ENCODE data around the gene CEPT1. TPM values are rescaled to one million over a fixed set of nuclear protein-coding genes. Genes with fewer than 3 reads are reported as not detected.

Gene CEPT1
- total RNA-seq, 1 donor, result 40.7 TPM

DNA sequence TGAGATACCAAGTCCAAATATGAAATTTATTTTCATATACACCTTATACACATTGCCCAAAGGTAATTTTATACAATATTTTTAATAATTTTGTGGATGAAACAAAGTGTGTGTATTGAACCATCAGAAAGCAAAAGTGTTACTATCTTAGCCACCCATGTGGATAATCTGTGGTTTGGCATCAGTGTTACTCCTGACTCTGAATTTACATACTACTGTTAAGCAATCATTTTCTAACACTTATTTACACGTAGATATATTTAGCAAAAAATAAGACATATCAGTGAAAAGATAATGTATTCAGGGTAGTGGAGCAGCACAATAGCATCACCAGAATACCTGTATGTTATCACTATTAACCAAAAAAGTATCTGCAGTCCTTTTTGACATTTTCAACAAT, 36.7 kb downstream of the CEPT1 start:
- no peak for DNase-seq (ENCODE audit: low read depth)
- H3K4me3 ChIP-seq (ENCODE audit: low read depth, low read length), result no peak overlapping the region
- TF ChIP-seq, protein P1, sequence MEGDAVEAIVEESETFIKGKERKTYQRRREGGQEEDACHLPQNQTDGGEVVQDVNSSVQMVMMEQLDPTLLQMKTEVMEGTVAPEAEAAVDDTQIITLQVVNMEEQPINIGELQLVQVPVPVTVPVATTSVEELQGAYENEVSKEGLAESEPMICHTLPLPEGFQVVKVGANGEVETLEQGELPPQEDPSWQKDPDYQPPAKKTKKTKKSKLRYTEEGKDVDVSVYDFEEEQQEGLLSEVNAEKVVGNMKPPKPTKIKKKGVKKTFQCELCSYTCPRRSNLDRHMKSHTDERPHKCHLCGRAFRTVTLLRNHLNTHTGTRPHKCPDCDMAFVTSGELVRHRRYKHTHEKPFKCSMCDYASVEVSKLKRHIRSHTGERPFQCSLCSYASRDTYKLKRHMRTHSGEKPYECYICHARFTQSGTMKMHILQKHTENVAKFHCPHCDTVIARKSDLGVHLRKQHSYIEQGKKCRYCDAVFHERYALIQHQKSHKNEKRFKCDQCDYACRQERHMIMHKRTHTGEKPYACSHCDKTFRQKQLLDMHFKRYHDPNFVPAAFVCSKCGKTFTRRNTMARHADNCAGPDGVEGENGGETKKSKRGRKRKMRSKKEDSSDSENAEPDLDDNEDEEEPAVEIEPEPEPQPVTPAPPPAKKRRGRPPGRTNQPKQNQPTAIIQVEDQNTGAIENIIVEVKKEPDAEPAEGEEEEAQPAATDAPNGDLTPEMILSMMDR (IDR thresholded peaks at IDR 0.05; ENCODE audit: insufficient read depth, low read length), result no peak

DNA sequence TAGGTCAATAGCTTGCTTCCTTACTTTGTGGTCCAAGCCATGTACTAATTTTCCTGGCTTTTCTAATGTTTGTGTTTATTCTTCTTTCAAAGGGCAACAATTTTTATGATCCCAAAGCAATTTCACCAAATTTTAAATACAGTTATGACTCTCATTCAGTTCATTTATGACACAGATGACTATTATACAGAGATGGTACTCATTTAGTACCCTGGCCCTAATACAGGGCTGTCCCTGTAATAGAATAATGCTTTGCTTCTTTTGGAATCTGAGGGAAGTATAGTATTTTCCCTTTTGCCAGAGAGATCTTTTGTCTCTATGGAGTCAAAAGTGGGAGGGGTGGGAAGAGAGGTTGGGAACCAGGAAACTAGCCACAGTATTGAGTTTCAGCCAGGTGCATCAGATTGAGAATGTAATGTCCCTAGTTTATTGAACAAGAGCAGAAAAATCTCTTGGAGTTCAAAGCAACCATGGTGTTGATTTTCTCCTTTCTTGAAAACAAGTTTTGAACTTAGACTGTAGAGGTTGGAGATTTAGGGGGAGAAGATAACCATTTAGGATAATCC, 40.0 kb downstream of the CEPT1 start:
- TF ChIP-seq, protein P1 (IDR thresholded peaks at IDR 0.05; ENCODE audit: insufficient read depth, low read length), result no peak
- no peak overlapping the region for H3K4me3 ChIP-seq (ENCODE audit: low read depth, low read length)
- no peak for DNase-seq (ENCODE audit: low read depth)

DNA sequence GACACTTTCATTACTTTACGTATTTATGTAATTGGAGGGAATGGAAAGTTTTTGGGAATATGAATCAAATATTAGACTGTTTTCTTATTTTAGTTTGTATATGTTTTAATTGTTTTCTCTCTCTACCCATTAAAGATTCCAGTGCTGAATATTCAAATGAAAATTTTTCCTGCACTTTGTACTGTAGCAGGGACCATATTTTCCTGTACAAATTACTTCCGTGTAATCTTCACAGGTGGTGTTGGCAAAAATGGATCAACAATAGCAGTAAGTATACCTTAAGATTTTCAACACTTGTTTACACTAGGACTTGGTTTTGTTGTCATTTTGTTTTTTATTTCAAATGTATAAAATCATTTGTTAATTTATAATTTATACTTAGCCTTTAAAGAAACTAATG, 42.0 kb downstream of the CEPT1 start:
- TF ChIP-seq, protein P1 (IDR thresholded peaks at IDR 0.05; ENCODE audit: insufficient read depth, low read length), result no peak
- DNase-seq (ENCODE audit: low read depth), result no peak
- no peak overlapping the region for H3K4me3 ChIP-seq (ENCODE audit: low read depth, low read length)

DNA sequence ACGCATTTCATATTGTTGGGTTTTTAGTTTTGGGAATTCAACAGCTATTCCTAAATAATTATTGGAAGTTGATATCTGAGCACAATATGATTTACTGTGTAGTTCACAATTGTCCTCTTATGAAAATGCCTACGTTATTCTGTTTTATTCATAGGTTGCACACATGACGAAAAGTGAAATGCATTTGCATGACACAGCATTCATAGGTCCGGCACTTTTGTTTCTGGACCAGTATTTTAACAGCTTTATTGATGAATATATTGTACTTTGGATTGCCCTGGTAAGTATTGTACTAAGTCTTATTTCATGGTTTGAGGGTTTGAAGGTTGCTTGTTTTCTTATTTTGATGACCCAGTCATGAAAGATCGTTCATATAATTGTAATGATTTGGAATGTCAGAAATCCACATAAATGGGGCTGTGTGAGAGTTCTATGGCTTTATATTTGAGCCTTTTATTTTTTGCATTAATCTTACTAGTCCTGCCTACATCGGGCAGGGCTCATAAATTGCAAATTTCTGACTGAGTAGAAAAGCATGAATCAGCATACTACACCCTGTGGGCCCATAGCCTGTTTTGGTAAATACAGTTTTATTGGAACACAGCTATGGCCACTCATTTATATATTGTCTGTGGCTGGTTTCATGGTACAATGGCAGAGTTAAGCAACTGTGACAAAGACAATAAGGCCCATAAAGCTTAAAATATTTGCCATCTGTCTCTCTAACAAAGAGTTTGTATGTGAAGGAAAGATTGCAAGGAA, 43.5 kb downstream of the CEPT1 start:
- H3K4me3 ChIP-seq (ENCODE audit: low read depth, low read length), result no peak overlapping the region
- no peak for DNase-seq (ENCODE audit: low read depth)
- TF ChIP-seq, protein P1 (IDR thresholded peaks at IDR 0.05; ENCODE audit: insufficient read depth, low read length), result no peak

DNA sequence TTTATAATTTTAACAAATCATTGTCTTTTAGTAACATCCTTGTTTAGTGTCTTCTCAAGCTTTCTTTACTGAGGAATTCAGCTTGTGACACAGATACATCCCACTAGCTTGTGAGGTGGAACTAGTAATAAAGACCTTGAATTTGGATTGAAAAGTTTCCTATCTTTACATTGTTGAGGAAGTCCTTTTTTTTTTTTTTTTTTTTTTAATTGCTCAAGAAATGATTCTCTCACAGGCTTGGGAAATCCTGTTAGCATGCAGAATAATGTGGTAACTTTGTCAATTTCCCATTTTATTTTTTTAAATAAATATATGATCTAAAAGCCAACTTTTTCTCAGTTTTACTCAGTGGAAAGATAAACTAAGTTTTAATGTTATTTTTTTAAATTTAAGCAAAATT, 44.6 kb downstream of the CEPT1 start:
- TF ChIP-seq, protein P1 (IDR thresholded peaks at IDR 0.05; ENCODE audit: insufficient read depth, low read length), result no peak
- H3K4me3 ChIP-seq (ENCODE audit: low read depth, low read length), result no peak overlapping the region
- DNase-seq (ENCODE audit: low read depth), result no peak

DNA sequence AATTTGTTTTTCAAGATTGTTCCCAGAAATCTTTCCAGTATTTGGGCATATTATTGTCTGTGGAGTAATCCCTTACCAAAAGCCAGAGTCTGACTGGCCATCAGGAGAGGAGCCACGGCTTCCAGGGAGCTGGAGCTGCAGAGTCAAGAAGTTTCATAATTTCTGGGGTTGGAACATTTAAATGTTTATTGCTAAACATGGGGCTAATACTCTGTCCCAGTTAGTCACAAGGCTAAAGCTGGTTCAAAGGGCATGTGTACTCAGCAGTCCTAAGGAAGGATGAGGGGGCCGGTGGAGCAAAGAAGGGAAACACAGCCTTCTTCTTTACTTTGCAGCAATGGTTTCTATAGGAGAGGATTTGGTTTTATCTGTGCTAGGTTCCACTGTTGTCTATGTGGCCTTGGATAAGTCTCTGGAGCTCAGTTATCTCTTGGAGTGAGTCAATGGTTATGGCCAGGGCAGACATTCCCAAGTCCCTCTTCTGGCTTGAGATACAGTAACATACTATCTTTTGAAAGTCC, 51.0 kb downstream of the CEPT1 start:
- TF ChIP-seq, protein P1 (IDR thresholded peaks at IDR 0.05; ENCODE audit: insufficient read depth, low read length), result no peak
- DNase-seq (ENCODE audit: low read depth), result peak; percentile 64
- no peak overlapping the region for H3K4me3 ChIP-seq (ENCODE audit: low read depth, low read length)
